Hippocampal formation (tissue), 2 donors: ENCODE measurements around the gene FGF12.
A peak's percentile ranks its signal among the peaks of the same experiment; 100 is the strongest.

ENCODE experiments used
- DNase-seq, 2 donors: peaks; one replicate each; lab custom pipeline; 2025; lab: John Stamatoyannopoulos, UW

The FGF12 gene

DNA sequence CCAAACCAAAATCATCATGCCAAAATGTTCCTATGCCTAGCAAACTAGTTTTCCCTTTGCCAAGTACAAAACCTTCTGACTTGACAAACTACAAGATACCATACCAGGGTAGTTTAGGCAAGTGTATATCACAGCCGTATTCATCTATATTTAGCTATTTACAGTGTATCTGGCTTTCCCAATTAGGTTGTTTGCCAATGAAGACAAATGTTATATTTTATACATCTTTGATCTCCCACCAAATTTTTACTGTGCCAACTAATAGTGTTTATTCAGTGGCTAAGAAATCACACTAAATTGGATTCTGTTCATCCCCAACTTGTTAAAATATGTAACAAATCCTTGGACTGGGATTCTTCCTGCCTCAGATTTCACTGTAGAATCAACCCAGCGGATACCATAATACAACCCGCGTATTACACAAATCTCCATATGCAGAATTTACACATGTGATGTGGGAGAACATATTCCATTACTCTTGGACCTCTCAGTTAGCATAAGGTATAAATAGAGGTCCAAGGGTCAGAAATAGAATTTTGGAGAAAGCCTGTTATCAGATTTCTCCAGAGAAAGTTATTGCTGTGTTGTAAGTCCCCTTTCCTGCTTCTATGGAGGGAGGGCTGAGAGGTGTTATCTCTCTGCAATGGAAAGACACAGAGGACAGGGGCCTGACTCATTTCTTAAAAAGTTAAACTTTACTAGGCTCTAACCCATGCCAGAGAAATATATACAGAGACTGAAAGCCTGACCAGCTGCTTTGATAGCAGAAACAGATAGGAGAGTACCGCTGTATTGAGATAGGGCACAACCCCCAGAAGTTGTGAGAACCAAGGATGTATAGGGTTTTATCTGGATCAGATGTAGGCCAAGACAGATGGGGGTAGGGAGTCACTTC is 467.0 kb downstream of the FGF12 start:
- DNase-seq = no peak

DNA sequence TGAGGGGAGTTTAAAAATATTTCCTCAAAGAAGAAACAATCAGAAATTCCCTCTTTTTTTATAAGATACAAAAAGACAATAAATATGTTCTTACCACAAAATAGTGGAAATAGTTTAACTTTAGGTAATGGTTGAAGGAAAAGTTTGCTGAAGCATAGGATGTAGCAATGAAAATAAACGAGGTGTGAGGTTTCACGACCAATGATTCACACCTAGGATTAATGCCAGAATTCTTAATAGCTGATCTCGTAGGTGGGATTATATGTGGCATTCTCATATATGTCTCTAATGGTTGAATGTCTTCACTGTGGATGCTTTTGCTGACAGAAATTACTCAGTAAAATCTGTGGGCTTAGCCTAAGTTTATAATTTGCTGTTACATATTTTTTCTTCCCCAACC is 467.7 kb downstream of the FGF12 start:
- no peak for DNase-seq

DNA sequence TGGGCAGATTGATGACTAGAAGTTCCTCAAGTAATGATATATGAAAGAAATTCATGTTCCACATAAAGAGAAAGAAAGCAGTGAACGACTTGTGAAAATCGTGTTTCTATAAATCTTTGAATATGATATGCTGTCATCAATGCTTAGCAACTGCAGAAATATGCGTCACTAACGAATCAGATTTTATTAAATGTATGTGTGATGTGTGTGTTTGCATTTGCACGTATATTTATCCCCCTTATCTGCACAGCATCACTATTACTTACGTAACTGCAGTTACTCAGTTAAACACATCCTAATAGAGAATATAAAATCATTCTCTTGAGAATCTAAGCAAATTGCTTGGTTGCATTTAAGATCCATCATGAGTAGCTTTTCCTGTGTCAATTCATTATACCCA is 468.6 kb downstream of the FGF12 start:
- DNase-seq = no peak

DNA sequence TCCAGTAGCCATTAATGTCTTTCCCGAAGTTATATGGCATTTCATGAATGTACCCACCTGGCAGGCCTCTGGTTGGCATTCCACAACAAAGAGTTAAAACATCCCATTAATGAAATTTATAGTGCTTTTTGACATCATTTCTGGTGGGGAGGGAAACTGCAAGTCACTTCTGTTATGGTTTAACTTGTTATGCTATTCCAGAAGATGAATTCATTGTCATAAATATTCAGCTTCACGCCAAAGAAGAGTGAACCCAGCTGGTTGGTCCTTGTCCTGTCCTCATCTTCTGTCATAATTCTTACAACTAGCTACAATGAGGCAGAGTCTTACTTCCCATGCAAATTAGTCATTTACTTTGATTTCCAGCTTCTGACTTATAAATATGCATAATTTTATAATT is 471.5 kb downstream of the FGF12 start:
- DNase-seq = no peak

DNA sequence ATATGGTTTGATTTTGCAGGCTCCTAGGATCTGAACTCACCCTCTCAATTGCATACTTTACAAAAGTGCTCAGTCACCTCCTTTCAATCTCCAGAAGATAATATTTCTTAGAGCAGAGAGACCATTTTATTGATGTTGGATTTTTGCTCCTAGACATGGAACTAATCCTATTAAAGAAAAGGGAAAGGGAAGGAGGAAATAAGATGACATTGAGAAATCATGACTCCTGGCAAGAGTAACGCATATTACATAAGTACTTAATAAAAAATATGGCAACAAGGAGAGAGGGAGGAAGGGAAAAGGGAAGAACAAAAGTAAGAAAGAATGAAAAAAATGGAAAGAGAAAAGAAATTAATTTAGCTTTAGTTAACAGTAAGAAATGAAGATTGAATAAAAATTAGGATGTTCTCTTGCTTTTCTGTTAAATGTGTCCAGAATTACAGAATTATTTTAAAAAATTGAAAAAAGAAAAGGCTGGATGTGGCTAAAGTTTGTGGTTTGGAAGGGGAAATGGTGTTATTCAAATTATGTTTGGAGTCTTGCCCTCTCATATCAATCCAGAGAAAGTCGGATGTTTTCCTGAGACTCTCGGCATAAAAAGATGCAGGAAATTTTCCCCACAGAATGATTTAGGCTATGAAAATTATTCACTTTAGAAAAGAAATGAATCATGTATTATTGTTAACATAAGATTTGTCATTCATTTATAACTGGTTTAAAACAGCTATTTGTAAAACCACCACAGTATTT is 474.0 kb downstream of the FGF12 start:
- no peak for DNase-seq

DNA sequence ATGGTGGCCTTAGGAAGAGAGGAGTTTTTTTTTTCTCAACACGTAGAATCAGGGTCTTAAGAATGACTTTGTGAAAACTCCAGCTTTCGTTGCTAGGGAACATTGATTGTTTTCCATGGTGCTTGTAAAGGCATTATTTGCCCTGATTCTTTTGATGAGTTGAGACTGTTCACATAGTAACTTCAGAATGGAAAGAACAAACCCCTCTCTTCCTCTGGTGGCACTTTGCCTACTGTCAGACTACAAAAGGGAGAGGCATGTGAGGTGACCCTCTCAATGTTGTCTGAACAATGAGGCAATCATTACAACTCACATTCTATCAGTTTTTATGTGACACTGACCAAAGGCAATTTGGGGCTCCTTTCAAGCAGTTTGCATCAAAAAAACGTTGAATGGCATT is 477.8 kb downstream of the FGF12 start:
- DNase-seq = no peak

DNA sequence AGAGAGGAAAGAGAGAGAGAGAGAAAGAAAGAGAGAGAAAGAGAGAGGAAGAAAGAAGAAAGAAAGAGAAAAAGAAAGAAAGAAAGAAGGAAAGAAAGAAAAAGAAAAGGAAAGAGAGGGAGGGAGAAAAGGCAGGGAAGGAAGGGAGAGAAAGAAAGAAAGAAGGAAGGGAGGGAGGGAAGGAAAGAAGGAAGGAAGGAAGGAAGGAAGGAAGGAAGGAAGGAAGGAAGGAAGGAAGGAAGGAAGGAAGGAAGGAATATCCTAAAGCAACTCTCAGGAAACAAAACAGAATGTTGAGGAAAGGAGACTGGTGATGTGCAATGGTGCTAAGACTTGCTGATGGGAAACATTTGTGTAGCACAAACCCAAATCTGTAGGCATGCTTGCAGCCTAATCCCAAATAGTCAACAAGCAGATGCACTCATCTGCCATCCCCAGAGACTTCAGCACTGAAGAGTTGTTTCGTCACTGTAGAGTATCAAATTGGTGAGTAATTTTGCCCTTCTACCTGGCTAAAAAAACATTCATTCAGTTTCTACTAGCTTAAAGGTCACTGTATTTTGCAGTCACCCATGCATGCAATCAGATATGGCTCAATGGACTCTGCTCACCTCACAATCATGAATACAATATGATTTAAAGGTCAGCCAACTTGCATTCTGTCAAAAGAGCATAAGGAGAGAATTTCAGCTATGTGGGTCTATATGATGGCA is 480.3 kb downstream of the FGF12 start:
- DNase-seq = no peak

DNA sequence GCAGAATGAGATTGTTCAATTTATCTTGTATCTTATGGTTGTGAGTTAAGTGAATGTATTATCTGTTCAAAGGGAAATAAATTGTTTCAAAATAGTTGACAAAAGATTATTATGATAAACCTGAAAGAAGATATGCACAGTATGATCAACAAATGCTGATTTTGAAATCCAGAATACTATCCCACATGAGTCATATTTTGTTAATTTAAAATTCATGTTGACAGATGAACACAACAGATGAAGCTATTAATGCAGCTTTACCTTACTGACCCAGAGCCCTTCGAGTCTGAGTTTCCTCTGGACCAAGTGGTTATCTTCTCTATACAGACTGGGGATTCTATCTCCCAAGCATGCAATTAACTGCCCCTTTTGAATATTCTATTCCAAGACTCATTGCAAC is 482.8 kb downstream of the FGF12 start:
- no peak for DNase-seq

DNA sequence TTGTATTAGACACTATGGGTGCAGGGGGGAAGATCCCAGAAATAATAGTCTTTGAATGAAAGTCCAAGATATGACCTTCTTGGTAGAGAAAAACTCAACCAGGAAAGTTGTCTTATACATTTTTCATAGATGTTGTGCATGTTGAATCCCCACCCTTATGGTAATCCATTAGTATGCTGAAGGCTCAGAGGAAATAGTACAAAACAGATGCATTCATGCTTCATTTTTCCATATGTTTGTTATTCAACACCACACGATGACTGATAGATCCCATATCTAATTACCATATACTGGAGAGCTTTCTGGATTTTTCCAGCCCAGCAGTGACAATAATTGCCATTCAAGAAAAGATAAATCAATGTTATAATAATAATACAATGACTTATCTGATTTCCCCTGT is 487.4 kb downstream of the FGF12 start:
- no peak for DNase-seq

DNA sequence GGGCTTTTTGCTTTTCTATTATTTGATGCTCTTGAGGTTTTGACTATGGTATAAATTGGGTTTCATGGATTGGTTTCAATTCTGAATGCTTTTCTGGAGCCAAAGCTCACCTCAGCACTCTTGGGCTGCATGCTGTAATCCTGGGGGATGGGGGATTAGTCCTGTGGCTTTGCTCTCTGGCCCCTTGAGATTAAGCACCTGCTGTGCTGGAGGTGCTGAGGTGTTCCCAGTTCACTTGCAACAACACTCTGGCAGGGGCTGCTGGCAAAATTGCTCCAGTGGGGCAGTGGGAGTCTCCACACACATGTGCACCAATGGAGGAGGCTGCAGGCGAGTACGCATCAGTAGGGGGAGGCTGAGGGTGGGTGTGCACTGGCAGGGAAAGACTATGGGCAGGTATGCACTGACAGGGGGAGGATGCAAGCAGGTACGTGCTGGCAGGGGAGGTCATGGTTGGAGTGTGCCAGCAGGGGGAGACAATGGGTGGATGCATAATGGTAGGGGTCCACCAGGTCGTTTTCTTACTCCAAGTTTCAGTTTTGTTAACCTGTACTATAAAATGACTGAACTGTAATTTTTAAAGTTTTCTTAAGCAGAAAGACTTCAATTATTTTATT is 489.2 kb downstream of the FGF12 start:
- DNase-seq = no peak

DNA sequence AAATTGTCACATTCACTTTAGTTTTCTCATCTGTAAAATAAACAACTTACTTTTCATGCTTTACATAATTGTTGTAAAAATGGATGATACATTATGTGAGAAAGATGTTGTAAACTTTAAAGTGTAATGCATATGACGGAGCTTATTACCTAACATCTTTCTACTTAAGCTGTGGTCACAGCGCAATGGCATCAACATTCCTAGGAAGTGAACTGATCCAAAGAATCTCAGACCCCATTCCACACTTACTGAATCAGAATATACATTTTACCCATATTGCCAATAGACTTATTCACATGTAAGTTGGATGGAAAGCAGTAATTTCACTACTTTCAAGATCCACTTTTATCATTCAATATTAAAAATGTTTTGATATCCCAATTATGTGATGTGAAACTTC is 497.5 kb downstream of the FGF12 start:
- DNase-seq = no peak

DNA sequence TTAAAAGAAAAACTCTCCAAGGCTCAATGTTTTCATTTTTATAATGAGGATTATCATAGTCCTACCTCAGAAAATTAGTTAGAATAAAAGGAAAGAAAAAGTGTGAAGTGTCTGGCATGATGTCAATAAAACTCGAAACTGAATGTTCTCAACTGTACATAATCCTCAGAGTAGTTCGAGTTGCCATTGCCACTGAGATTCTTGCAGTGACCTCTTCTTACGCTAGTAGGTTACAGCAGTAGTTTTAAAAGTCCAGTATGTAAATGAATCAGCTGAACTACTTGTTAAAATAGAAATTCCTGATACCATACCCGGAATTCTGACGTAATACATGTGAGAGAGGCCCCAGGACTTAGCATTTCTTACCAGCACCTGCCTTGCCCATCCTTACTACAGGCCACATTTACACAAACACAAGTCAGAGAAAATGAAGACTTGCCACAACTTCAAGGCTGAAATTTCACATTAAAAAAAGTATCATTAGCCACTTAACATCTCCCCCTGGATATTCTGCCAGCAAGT is 502.6 kb downstream of the FGF12 start:
- no peak for DNase-seq

DNA sequence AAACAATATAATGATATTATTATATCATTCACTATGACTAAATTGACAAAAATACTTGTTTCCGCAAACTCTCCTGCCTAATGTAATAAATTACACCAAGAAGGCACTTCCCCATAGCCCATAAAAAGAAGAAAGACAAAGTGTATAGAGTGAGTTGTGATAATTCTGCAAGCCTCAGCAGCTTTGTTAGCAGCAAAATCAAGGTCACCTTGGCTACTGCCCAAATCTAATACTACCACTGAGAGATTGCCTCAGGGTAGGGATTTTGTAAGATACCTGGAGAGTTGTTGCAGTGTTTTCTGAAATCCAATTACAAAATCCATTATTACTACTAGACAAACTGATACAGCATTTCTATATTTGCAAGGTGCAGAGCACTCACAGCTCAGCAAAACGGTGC is 503.5 kb downstream of the FGF12 start:
- no peak for DNase-seq

DNA sequence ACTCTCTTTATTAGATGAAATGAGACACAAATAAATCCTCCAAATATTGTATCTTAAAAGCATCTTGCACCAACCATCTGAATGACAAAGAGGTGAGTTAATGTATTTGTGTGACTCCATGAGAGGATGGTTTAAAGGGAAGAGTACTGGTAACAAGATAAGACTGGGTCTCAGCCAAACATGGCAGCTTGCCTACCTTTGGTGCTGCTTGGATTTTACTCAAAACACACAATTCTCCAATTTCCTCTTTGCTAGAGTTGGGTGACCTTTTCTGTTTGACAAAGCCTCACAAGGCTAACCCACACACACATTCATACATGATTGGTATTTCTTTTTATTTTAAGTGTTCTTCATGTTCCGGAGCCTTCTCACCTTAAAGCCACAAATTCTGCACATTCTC is 506.4 kb downstream of the FGF12 start:
- no peak for DNase-seq

DNA sequence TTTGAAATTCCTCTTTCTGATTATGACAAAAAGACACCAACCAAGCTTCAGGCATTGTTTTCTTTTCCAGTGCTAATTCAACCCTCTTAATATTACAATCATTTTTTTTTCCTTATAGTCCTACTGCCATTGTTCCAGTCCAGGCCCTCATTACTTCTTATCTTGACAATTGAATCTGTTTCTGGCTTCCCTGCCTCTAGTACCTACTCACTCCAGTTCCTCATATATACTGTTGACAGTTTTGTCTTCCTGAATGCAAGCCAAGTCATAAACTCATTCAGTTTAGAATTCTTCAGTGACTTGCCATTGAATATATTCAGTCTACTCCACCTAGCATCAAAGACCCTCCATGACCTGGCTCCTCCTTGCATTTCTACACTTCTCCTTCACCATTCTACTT is 507.4 kb downstream of the FGF12 start:
- no peak for DNase-seq

DNA sequence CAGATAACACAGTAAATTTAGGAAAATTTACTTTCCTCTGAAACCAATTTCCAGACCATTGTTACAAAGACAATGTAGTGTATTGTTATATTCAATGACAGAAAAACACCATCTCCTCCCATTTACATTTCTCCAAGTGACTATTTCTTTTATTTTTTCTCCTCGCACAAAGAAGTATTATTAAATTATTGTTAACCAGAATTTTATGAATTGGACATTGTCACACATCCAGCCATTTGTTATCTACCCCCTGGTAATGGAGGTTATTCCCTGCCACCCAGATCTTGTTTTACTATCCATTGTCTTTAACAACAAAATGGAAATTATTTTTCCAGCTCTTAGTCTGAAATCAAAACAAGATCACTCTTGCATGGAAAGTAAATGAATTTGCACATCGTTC is 511.3 kb downstream of the FGF12 start:
- peak in 1 of 2 donors; percentile 60 for DNase-seq

DNA sequence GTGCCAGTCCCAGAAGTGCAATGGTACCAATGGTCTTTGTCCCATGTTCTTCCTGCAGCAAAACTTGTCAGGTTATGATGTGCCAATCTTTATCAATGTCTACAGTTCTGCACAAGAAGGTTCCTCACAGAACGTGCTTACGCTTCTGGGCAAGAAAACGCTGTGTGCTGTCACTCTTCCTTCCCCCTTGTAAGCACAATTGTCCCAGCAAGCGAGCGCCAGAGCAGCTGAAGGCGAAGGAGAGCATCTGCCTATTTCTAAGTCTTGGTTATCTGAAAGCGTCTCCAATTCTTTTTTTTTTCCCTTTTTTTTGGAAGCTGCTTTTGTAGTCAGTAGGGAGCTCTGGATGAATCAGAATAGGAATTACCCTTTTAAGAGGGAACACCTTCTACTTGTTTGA is 514.4 kb downstream of the FGF12 start:
- peak; percentile 2 to 18 for DNase-seq

DNA sequence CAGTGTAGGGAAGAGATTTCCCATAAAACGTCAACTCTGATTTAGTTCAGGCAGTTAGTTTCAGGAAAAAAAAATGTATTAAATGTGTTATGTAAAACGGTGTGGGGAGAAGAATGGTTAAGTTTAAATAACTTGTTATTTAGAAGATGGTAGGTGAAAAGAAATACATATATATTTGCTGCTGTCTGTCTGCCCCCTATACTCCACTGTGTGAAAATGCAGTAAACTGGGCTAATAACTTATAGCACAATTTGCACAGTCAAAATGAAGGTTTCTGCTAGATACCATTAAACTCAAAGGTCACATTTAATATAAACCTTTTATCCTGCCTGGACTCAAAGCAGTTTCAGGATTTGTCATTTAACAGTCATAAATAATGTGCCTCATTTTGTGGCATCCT is 515.0 kb downstream of the FGF12 start:
- DNase-seq = no peak

DNA sequence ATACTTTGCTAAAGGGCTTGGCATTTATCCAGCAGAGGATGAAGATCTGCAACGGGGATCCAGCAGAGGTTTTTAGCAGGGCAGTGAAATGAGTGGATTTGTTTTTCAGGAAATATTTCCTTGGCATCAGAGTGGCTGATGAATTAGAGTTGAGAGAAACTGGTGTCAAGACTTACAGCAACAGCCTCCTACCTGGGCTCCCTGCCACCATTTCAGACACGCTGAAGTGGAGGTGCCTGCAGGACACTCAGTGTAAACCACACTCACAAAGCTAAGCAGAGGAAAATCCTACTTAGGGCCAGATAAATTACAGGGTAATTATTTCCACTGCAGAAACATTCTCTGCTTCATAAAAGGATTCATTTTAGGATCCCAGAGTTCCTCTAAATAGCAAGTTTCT is 519.7 kb downstream of the FGF12 start:
- DNase-seq = no peak

DNA sequence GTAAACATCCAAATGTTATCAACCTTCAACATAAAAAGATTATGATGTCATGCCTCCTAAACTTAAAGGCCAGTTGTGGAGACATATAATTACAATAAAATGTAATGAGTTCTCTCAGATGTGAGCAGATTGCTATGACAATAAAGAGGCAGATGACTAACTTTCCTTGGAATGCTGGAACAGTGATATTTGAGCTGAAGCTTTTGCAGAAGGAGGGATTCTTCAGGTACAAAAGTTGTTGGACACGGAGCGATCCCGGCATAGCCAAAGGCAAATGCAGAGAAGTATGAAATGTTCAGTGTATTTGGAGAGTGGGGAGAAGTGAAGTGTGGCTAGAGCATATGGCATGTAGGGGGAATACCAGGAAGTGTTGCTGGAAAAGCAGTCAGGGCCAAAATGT is 520.1 kb downstream of the FGF12 start:
- no peak for DNase-seq

DNA sequence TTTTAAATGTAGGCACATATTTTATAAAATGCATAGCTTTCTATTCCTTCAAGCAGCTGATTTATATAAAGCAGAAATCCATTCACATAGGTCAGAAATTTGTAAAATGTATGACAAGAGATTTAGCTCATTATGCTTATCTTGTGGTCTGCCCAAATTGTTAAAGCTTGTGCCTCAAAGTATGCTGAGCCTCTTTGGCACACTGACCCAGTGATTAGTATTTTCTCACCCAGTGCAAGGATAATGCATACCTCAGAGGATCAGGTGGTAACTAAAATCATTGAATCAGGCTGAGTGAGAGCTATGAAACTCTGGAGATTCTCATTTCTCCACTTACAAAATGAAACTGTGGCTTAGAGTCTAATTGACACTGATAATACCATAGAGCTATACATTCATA is 533.3 kb downstream of the FGF12 start:
- no peak for DNase-seq

DNA sequence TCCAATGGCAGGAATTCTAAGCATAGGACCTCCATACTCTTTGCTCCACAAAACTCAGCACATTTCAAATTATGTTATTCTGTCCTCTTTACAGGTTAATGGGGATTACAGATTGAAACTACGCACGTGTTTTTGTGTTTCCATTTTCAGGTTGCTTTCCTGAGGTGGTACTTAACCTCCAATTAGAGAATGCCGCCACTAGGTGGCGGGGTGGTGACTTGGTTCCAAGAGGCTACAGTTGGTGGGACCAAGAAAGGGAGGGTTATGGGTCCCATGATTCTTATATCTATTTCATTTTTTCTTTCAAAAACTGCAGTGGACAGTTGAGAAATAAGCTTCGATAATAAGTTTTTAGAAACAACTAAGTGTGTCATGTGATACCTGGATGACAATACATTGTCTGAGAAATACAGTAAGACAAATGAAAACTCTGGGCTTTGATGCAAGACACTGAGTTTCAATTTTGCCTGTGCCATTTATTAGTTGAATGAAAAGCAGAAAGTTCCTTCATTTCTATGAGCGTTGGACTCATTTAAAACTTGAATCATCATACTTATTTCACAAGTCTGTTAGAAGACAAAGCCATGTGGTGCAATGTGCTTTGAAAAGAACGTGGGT is 539.0 kb downstream of the FGF12 start:
- DNase-seq = peak in 1 of 2 donors; percentile 6
